ENCODE results near the gene OR52N2. TPM values are rescaled to one million over a fixed set of nuclear protein-coding genes. Genes with fewer than 3 reads are reported as not detected.

The OR52N2 gene
- total RNA-seq, 1 experiment from 2014 or later = not detected

DNA sequence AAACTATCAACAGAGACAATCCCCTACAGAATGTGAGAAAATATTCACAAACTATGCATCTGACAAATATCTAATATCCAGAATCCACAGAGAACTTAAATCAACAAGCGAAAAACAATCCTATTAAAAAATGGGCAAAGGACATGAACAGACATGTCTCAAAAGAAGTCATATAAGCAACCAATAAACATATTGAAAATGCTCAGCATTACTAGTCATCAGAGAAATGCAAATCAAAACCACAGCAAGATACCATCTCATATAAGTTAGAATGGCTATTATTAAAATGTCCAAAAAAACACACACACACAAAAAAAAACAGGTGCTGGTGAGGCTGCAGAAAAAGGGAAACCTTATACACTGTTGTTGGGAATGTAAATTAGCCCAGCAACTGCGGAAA is 57.1 kb downstream of the OR52N2 start:
- in situ Hi-C loops (cut with HindIII; ENCODE audit: low sequenced_read_pairs) = no loop called here
- DNase-seq (ENCODE audit: low spot score) = no peak

Other genes with a start within 250 kb of the OR52N2 start
- not detected in 2 replicates for gene OR52B6, start 228.0 kb upstream of the OR52N2 start, total RNA-seq (2014; rRNA removed; shearing (Covaris generic))
- gene TRIM6, start 212.3 kb upstream of the OR52N2 start, total RNA-seq (2014; rRNA removed; shearing (Covaris generic)) = not detected in 2 replicates
- not detected in 2 replicates for gene TRIM34, start 183.9 kb upstream of the OR52N2 start, total RNA-seq (2014; rRNA removed; shearing (Covaris generic))
- gene TRIM5, start 123.8 kb upstream of the OR52N2 start, total RNA-seq (2014; rRNA removed; shearing (Covaris generic)) = 11.1 and 14.3 TPM in 2 replicates
- 1.3 and 1.7 TPM in 2 replicates for gene TRIM22, start 119.1 kb upstream of the OR52N2 start, total RNA-seq (2014; rRNA removed; shearing (Covaris generic))
- not detected in 2 replicates for gene OR56B1, start 72.5 kb upstream of the OR52N2 start, total RNA-seq (2014; rRNA removed; shearing (Covaris generic))
- gene OR52N4, start 54.7 kb upstream of the OR52N2 start, total RNA-seq (2014; rRNA removed; shearing (Covaris generic)) = not detected in 2 replicates
- not detected in 2 replicates for gene OR52N5, start 25.6 kb upstream of the OR52N2 start, total RNA-seq (2014; rRNA removed; shearing (Covaris generic))
- not detected in 2 replicates for gene OR52N1, start 17.7 kb upstream of the OR52N2 start, total RNA-seq (2014; rRNA removed; shearing (Covaris generic))
- gene OR52E6, start 33.0 kb downstream of the OR52N2 start, total RNA-seq (2014; rRNA removed; shearing (Covaris generic)) = not detected in 2 replicates
- not detected in 2 replicates for gene OR52E8, start 48.8 kb downstream of the OR52N2 start, total RNA-seq (2014; rRNA removed; shearing (Covaris generic))
- gene OR52E4, start 71.7 kb downstream of the OR52N2 start, total RNA-seq (2014; rRNA removed; shearing (Covaris generic)) = not detected in 2 replicates
- not detected in 2 replicates for gene OR52E5, start 84.3 kb downstream of the OR52N2 start, total RNA-seq (2014; rRNA removed; shearing (Covaris generic))
- gene OR56A3, start 133.3 kb downstream of the OR52N2 start, total RNA-seq (2014; rRNA removed; shearing (Covaris generic)) = not detected in 2 replicates
- gene OR56A5, start 159.6 kb downstream of the OR52N2 start, total RNA-seq (2014; rRNA removed; shearing (Covaris generic)) = not detected in 2 replicates
- not detected in 2 replicates for gene OR52L1, start 178.1 kb downstream of the OR52N2 start, total RNA-seq (2014; rRNA removed; shearing (Covaris generic))
- gene OR56A4, start 198.0 kb downstream of the OR52N2 start, total RNA-seq (2014; rRNA removed; shearing (Covaris generic)) = not detected in 2 replicates
- not detected in 2 replicates for gene OR56A1, start 221.8 kb downstream of the OR52N2 start, total RNA-seq (2014; rRNA removed; shearing (Covaris generic))